Suprapubic skin (tissue), 4 donors: ENCODE results near the gene ADGRG7. TPM values are rescaled to one million over a fixed set of nuclear protein-coding genes. Genes with fewer than 3 reads are reported as not detected.
"Not testable (repeated sequence)": the region's sequence is repeated elsewhere in the genome, so short reads cannot be mapped to it uniquely, and the experiment has no call there.

Source experiments
- DNase-seq, 2 donors: peaks; one replicate each; pipeline ENCODE4 v3.0.0-alpha.2; 2019; ENCODE audit warnings: low spot score in 2 of 2
- H3K27ac ChIP-seq: fragments of 200-600 bp; sonication (generic); one replicate; pipeline ENCODE4 v1.5.1; 2019
- H3K27me3 ChIP-seq: fragments of 200-600 bp; sonication (generic); one replicate; pipeline ENCODE4 v1.5.1; 2019
- H3K36me3 ChIP-seq: fragments of 200-600 bp; sonication (generic); one replicate; pipeline ENCODE4 v1.5.1; 2019
- H3K4me1 ChIP-seq: fragments of 200-600 bp; sonication (generic); one replicate; pipeline ENCODE4 v1.5.1; 2019
- H3K4me3 ChIP-seq: fragments of 200-600 bp; sonication (generic); one replicate; pipeline ENCODE4 v1.5.1; 2019; ENCODE audit warnings: mild to moderate bottlenecking
- H3K9me3 ChIP-seq: fragments of 200-600 bp; sonication (generic); one replicate; pipeline ENCODE4 v1.5.1; 2019
- CTCF ChIP-seq, 2 donors: fragments of 200-600 bp in 1 of 2; fragments of 450-650 bp in 1 of 2; sonication (generic) in 1 of 2; IDR thresholded peaks; one replicate each; pipeline ENCODE4 v1.5.1; 2016 to 2019; ENCODE audit warnings: antibody characterized with exemption in 2 of 2, mild to moderate bottlenecking in 1 of 2, moderate library complexity in 1 of 2
- EP300 ChIP-seq: sonication (generic); formaldehyde crosslinking; IDR thresholded peaks from one replicate; pipeline ENCODE4 v1.6.1; 2017; ENCODE audit warnings: antibody characterized with exemption
- POLR2A ChIP-seq, 2 donors: fragments of 450-650 bp; IDR thresholded peaks; one replicate each; pipeline ENCODE4 v1.6.1; 2017; ENCODE audit warnings: antibody characterized with exemption in 2 of 2, mild to moderate bottlenecking in 2 of 2, moderate library complexity in 2 of 2
- POLR2AphosphoS5 ChIP-seq, 3 donors: sonication (generic); formaldehyde crosslinking; IDR thresholded peaks; one replicate each; pipeline ENCODE4 v1.6.1; 2017; ENCODE audit warnings: antibody characterized with exemption in 3 of 3
- WGBS: methylation state at CpG from one replicate; pipeline ENCODE4 v1.1.5; 2018; 5-methylcytosine and 5-hydroxymethylcytosine counted together
- total RNA-seq, 4 donors: library from RNA; depleted of rRNA; stranded (reverse); fragments of >200 nt; gene quantifications; one replicate each; pipeline ENCODE4 v1.1.0, GENCODE V29; 2016

Gene ADGRG7
- total RNA-seq, 4 donors from 2014 or later: 0.32 TPM; not detected in 3

GRCh38 chr3:100665230-100665629, 55.8 kb downstream of the ADGRG7 start:
- WGBS: 42% methylated on average over 7 of the region's 7 CpGs
- no peak for DNase-seq
- H3K9me3 ChIP-seq: no peaks in the 10 kb centered on the region
- no peaks in the 10 kb centered on the region for H3K36me3 ChIP-seq
- no peaks in the 10 kb centered on the region for H3K27me3 ChIP-seq
- no peak overlapping the region for H3K27ac ChIP-seq
- no peaks in the 10 kb centered on the region for H3K4me1 ChIP-seq
- no peak overlapping the region for H3K4me3 ChIP-seq
- no peak for TF ChIP-seq EP300
- TF ChIP-seq POLR2A (IDR thresholded peaks at IDR 0.05): no peak
- no peak for TF ChIP-seq POLR2AphosphoS5 (IDR thresholded peaks at IDR 0.05)
- no peak for TF ChIP-seq CTCF (IDR thresholded peaks at IDR 0.05)

GRCh38 chr3:100666699-100667098, 57.3 kb downstream of the ADGRG7 start:
- not testable (repeated sequence) for H3K27me3 ChIP-seq, H3K4me3 ChIP-seq, H3K36me3 ChIP-seq, H3K27ac ChIP-seq, H3K4me1 ChIP-seq, H3K9me3 ChIP-seq, DNase-seq
- 56% methylated on average over 4 of the region's 6 CpGs for WGBS

GRCh38 chr3:100667316-100667715, 57.9 kb downstream of the ADGRG7 start:
- H3K27me3 ChIP-seq, H3K36me3 ChIP-seq, DNase-seq, H3K9me3 ChIP-seq, H3K4me3 ChIP-seq, H3K4me1 ChIP-seq, H3K27ac ChIP-seq: not testable (repeated sequence)
- WGBS: 43% methylated on average over 1 of the region's 1 CpG

- DNase-seq, H3K27ac ChIP-seq, H3K9me3 ChIP-seq, H3K36me3 ChIP-seq, H3K4me3 ChIP-seq, H3K4me1 ChIP-seq, H3K27me3 ChIP-seq: not testable (repeated sequence)
- 94% methylated on average over 2 of the region's 2 CpGs for WGBS
Measured at GRCh38 chr3:100670995-100671394, 61.6 kb downstream of the ADGRG7 start.

GRCh38 chr3:100681496-100681895, 72.1 kb downstream of the ADGRG7 start:
- DNase-seq: no peak
- WGBS: 100% methylated on average over 1 of the region's 1 CpG
- Histone ChIP-seq H3K4me1 (no peaks in the 10 kb centered on the region), H3K9me3 (no peaks in the 10 kb centered on the region), H3K4me3 (no peak overlapping the region), H3K36me3 (no peaks in the 10 kb centered on the region), H3K27me3 (no peaks in the 10 kb centered on the region), H3K27ac (no peak overlapping the region)
- TF ChIP-seq CTCF (IDR thresholded peaks at IDR 0.05) (no peak), EP300 (no peak), POLR2A (IDR thresholded peaks at IDR 0.05) (no peak), POLR2AphosphoS5 (IDR thresholded peaks at IDR 0.05) (no peak)

GRCh38 chr3:100682056-100682853, 72.9 kb downstream of the ADGRG7 start:
- 79% methylated on average over 19 of the region's 41 CpGs for WGBS
- Histone ChIP-seq H3K4me1 (no peaks in the 10 kb centered on the region), H3K4me3 (no peak overlapping the region), H3K36me3 (no peaks in the 10 kb centered on the region), H3K9me3 (no peaks in the 10 kb centered on the region), H3K27ac (no peak overlapping the region), H3K27me3 (no peaks in the 10 kb centered on the region)
- DNase-seq: no peak
- TF ChIP-seq EP300 (no peak), CTCF (IDR thresholded peaks at IDR 0.05) (no peak), POLR2A (IDR thresholded peaks at IDR 0.05) (no peak), POLR2AphosphoS5 (IDR thresholded peaks at IDR 0.05) (no peak)
